ENCODE data around the gene VAV3. TPM values are rescaled to one million over a fixed set of nuclear protein-coding genes. Genes with fewer than 3 reads are reported as not detected.

Gene VAV3
- polyA plus RNA-seq, 1 of the 3 experiments (the other 2 are of a cell fraction): not detected

- no peak for TF ChIP-seq MXI1 (IDR thresholded peaks at IDR 0.05; ENCODE audit: low read depth, low read length)
Observed at GRCh38 chr1:107695341-107695740, 269.6 kb downstream of the VAV3 start (continued).

GRCh38 chr1:107692580-107693345 is 272.2 kb downstream of the VAV3 start:
- no peaks in the 10 kb centered on the region for H3K27me3 ChIP-seq (ENCODE audit: insufficient read depth)
- 0 out of 2 replicates have a peak, but pooled peaks have one; percentile 19 for TF ChIP-seq RAD21 (IDR thresholded peaks at IDR 0.05; ENCODE audit: low read length)
- TF ChIP-seq MAX (IDR thresholded peaks at IDR 0.05; ENCODE audit: low read depth): no peak
- no peak for TF ChIP-seq TEAD4 (IDR thresholded peaks at IDR 0.05; ENCODE audit: borderline replicate concordance, insufficient read depth)
- TF ChIP-seq CTCF (IDR thresholded peaks at IDR 0.05): no peak
- TF ChIP-seq REST (IDR thresholded peaks at IDR 0.05; ENCODE audit: low read depth, low read length): no peak
- no peak for TF ChIP-seq RXRA (IDR thresholded peaks at IDR 0.05; ENCODE audit: borderline replicate concordance, low read depth)
- no peak for TF ChIP-seq YY1 (IDR thresholded peaks at IDR 0.05; ENCODE audit: low read depth)
- no peak for TF ChIP-seq ZBTB33 (IDR thresholded peaks at IDR 0.05; ENCODE audit: borderline replicate concordance, low read depth)
- TF ChIP-seq USF1 (IDR thresholded peaks at IDR 0.05; ENCODE audit: borderline replicate concordance, low read depth): no peak
- no peak for TF ChIP-seq SIN3A (IDR thresholded peaks at IDR 0.05; ENCODE audit: borderline replicate concordance, low read depth, low read length)
- no peak for TF ChIP-seq PBX3 (IDR thresholded peaks at IDR 0.05)
- TF ChIP-seq EP300 (IDR thresholded peaks at IDR 0.05; ENCODE audit: borderline replicate concordance in 1 of 2, low read depth in 1 of 2, low read length in 1 of 2): peak in 1 of 2 experiments; percentile 71; a peak in 2 of 4 replicates
- TF ChIP-seq IRF3 (IDR thresholded peaks at IDR 0.05; ENCODE audit: low read depth, low read length): no peak
- no peak for TF ChIP-seq TAF1 (IDR thresholded peaks at IDR 0.05; ENCODE audit: borderline replicate concordance, low read depth, low read length)
- peak; percentile 14; the same call in 1 of the 2 replicates for TF ChIP-seq TCF12 (IDR thresholded peaks at IDR 0.05)
- no peak for TF ChIP-seq MEF2A (IDR thresholded peaks at IDR 0.05; ENCODE audit: borderline replicate concordance, low read depth)
- TF ChIP-seq JUND (IDR thresholded peaks at IDR 0.05): no peak
- no peak for TF ChIP-seq NRF1 (IDR thresholded peaks at IDR 0.05; ENCODE audit: low read depth, low read length)

More at GRCh38 chr1:107692580-107693345, 272.2 kb downstream of the VAV3 start:
- Histone ChIP-seq H3K4me3 (ENCODE audit: low read depth in 2 of 2, low read length in 1 of 2) (no peak overlapping the region), H3K79me2 (ENCODE audit: insufficient read depth) (no peaks in the 10 kb centered on the region), H3K4me2 (no peak overlapping the region), H3K9me3 (no peaks in the 10 kb centered on the region), H3K27ac (ENCODE audit: low read depth in 2 of 2, low read length in 1 of 2) (peak overlapping the region in 1 of 2 experiments; percentile 72; a peak in 2 of 4 replicates), H4K20me1 (ENCODE audit: insufficient read depth) (no peaks in the 10 kb centered on the region), H3K9ac (no peak overlapping the region), H3K9me2 (no peaks in the 10 kb centered on the region), H3K36me3 (replicated peaks in 1 of 2; ENCODE audit: control insufficient read depth in 1 of 2, insufficient read depth in 2 of 2, low read length in 1 of 2) (no peaks in the 10 kb centered on the region), H3K4me1 (ENCODE audit: control insufficient read depth in 1 of 2, insufficient read depth in 2 of 2, low read depth in 1 of 2, low read length in 1 of 2) (peaks cover 0 to 6% of the 10 kb centered on the region in 2 experiments; a peak in 2 of 4 replicates), H2AFZ (ENCODE audit: low read depth) (no peak overlapping the region), H3F3A (replicated peaks; ENCODE audit: insufficient read depth) (no peaks in the 10 kb centered on the region)
- ChIA-PET CTCF (interaction anchor here (1.1 to 1.2 kb wide), 2 partner anchors 16 to 58 kb away, joined by 3 read pairs; no protein-coding TSS in a partner anchor), POLR2A (no interaction called here)
- 17% methylated on average over 8 of the region's 8 CpGs for WGBS (ENCODE audit: low lambda C conversion rate)
- DNase-seq: peak; percentile 50
